GM23248 (cell line): Measurements from ENCODE around the gene ANKS6. TPM values are rescaled to one million over a fixed set of nuclear protein-coding genes. Genes with fewer than 3 reads are reported as not detected.

Experiments used
- polyA plus RNA-seq: library from polyadenylated mRNA; unstranded; fragments of >200 nt; fragmentation: Nextera tagmentation; extraction: Ambion mirVana; gene quantifications from 2 replicates; pipeline ENCODE4 v1.2.1, GENCODE V29; 2016
- total RNA-seq: library from RNA; depleted of rRNA; stranded (reverse); fragments of >200 nt; shearing (Covaris generic); gene quantifications from 2 replicates; pipeline ENCODE4 v1.2.3, GENCODE V29; 2014; rRNA removed

ANKS6 gene
- total and polyA plus RNA-seq, 2 experiments from 2014 or later, result 7.1 to 26.4 TPM

Other genes starting within 250 kb of the ANKS6 start
- gene GABBR2, start 87.6 kb downstream of the ANKS6 start, total RNA-seq, result 10.2 and 13.4 TPM in 2 replicates
- gene GABBR2, start 87.6 kb downstream of the ANKS6 start, polyA plus RNA-seq, result 6.9 and 7.5 TPM in 2 replicates
- gene GALNT12, start 11.1 kb upstream of the ANKS6 start, total RNA-seq, result 7.8 and 10.1 TPM in 2 replicates
- 0.74 and 1.5 TPM in 2 replicates for gene GALNT12, start 11.1 kb upstream of the ANKS6 start, polyA plus RNA-seq
- gene COL15A1, start 147.4 kb upstream of the ANKS6 start, total RNA-seq, result 16.8 and 17.8 TPM in 2 replicates
- 8.8 and 9.7 TPM in 2 replicates for gene COL15A1, start 147.4 kb upstream of the ANKS6 start, polyA plus RNA-seq